Skin of body (tissue), 2 donors: ENCODE results near the gene DNM3. TPM values are rescaled to one million over a fixed set of nuclear protein-coding genes. Genes with fewer than 3 reads are reported as not detected.
A peak's percentile ranks its signal among the peaks of the same experiment; 100 is the strongest.

Experiments
- DNase-seq: peaks from one replicate; lab custom pipeline; 2025; lab: John Stamatoyannopoulos, UW
- total RNA-seq: library from RNA; depleted of rRNA; stranded (reverse); fragments of >200 nt; gene quantifications from one replicate; pipeline ENCODE4 v1.2.3, GENCODE V29; 2014

DNM3 gene
- total RNA-seq, 1 donor from 2014 or later = 5.2 TPM

GRCh38 chr1:172390301-172390682 is 549.0 kb downstream of the DNM3 start:
- DNase-seq = no peak

GRCh38 chr1:172390683-172391551 is 549.6 kb downstream of the DNM3 start:
- peak; percentile 56 for DNase-seq

DNA sequence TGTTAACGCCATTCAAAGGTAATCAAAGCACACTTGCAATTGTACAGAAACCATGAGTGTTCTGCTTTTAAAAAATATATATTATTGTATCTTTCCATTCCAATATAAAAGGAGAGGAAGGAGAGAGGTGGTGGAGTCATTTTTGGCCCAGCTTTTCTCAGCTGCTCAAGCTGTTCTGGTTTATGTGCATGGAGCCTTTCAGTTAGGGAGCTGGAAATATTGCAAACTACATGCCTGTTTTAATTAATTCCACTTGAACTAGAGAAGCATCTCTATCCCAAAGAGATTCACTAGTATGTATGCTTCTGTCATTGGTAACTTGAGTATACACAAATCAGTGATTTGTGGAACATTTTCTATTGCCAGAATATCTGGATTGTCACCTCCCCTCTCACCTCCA is 550.7 kb downstream of the DNM3 start:
- DNase-seq = peak; percentile 86

- no peak for DNase-seq
Measured at GRCh38 chr1:172393354-172393753, 552.1 kb downstream of the DNM3 start.

DNA sequence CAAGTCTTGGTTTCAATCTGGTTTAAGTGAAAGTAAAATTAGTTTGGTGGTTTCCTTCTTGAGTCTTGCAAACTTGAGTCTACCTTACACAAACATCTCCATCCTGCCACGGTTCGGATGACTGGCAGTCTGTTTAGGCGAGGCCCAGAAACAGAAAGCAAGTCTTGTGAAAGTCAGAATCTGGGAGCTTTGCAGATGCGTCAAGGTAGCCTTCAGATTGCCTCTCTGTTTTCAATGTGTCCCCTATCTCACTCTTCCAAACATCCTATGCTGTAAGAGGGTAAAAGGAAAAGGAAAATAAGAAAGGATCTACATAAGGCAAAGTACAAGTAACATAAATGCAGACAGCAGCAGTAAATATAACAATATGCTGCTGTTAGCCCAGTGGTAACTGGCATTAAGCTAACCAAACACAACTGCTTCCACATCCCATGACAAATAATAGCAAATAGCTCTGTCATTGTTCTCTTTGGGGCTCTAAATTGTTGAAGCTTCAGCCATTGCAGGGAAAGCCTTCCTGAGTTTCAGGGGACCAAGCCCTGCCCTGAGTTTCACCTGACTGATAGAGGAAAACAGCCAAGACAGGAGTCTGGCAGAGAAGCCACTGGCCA is 552.9 kb downstream of the DNM3 start:
- no peak for DNase-seq

DNA sequence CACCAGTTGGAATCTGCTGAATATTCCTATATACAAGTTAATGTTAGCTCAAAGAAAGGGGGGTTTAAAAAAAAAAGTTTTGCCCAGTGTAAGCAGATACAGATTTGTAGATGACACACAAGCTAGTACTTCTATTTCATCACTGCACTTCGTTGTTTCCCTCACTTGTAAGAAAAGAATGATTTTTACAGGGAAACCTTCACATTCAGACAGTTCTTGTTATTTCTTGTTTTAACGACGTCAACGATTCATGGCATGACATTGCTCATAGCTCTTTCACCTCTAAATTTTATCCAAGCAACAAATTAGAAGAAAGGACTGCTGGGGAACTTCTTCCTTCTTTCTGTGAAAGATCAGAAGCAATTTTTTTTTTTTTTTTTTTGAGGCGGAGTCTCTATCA is 553.5 kb downstream of the DNM3 start:
- no peak for DNase-seq

DNA sequence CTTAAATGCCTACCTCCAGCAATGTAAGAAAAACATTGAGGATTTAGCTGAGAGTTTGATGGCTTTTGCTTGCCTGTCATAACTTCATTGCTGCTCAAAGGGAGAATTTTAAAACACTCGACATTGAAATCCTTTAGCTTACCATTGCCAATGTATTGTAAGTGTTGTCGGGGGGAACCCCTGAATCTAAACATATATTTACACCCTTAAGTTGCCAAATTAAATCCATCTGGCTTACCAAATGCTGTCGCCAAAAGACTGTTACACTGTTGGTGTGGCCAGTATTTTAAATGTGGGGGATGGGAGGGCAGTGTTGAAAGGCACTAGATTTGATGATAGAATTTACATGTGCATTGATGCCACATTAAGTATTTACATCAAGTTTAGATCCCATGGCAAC is 554.3 kb downstream of the DNM3 start:
- DNase-seq = no peak

GRCh38 chr1:172397221-172397620 is 555.9 kb downstream of the DNM3 start:
- no peak for DNase-seq

DNA sequence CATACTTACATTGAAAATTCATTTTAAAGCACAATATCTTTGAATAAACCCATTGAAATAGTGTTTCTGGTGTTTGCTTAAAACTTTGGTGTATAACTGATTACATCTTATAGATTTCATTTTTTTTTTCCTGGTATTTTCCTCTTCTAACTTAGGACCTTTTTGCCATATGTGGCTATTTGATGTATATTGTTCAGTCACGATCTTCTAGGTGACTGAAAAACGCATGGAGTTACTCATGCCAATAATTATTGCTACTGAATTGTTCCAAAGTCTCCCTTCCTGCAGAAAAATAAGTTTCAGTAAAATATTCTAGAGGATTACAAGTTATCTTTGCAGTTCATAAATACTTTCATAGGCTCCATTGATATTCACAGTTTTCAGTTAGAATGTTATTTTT is 556.3 kb downstream of the DNM3 start:
- no peak for DNase-seq

DNA sequence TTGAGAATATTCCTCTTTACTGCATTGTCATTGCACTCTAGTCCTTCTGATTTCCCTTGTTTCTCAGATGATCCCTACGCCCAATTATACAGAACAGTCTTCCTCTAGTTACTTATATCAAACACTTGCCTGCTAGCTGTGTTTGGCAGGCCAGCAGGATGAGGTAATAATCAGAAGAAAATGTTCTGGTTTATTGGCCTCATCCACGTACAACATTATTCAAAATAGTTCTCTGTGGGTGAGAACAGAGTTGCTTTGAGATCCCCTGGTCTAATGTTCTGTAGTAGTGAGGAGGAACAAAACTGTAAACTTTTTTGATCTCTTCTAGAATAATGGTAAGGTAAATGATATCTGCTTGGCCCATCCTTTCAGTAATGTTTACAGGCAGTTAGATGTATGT is 556.9 kb downstream of the DNM3 start:
- DNase-seq = no peak

- peak; percentile 98 for DNase-seq
Measured at GRCh38 chr1:172398970-172399755, 557.9 kb downstream of the DNM3 start.

GRCh38 chr1:172399756-172400721 is 558.7 kb downstream of the DNM3 start:
- no peak for DNase-seq

DNA sequence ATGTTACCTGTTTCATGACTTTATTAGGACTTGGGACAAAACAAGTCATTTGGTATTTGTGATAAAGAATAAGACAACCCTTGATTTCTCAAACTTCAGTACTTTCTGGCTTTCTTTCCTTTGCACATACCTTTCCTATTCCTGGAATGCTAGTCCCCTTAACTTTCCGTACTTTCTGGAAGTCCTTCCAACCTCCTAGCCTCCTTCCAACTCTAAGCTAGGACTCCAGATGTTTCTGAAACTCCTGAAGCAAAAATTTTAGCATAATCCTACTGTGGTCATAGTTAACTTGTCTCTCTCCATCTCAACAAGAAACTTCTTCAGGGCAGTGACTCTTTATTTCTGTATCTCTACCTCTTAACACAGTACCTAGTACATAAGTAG is 559.4 kb downstream of the DNM3 start:
- peak; percentile 41 for DNase-seq

DNA sequence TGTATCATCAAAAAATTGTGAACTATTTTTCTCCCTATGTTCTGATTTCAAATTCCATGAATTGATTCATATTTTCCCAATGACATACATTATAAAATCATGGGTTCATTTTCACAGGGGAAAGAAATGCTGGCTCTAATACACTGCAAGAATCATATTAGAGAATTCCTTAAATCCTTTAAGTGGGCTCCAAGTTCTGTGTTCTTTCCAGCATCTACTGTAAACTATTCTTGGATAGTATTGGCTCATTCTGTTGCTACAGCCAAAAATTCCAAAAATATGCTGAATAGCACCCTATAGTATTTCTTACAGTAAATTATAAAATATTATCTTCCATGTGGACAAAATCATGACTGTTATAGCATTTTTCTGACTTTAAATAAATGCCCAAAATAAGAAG is 560.2 kb downstream of the DNM3 start:
- peak; percentile 88 for DNase-seq

DNA sequence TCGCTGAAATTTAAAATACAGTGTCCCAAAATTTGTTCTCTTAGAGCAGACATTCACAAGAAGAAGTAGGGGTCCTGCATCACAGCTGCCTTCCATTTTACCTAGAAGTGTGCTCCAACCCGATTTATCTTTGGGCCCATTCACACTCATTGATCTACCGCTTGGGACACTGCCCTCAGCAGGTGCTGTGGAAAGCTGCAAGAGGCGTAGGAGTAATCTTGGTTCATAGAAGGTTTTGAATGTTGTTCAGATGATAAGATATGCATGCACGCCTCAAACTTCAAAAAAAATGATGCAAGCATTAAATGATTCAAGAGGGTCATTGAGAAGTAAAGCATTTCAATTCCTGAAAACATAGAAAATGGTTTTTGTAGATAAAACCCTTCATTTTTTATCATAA is 560.6 kb downstream of the DNM3 start:
- no peak for DNase-seq

DNA sequence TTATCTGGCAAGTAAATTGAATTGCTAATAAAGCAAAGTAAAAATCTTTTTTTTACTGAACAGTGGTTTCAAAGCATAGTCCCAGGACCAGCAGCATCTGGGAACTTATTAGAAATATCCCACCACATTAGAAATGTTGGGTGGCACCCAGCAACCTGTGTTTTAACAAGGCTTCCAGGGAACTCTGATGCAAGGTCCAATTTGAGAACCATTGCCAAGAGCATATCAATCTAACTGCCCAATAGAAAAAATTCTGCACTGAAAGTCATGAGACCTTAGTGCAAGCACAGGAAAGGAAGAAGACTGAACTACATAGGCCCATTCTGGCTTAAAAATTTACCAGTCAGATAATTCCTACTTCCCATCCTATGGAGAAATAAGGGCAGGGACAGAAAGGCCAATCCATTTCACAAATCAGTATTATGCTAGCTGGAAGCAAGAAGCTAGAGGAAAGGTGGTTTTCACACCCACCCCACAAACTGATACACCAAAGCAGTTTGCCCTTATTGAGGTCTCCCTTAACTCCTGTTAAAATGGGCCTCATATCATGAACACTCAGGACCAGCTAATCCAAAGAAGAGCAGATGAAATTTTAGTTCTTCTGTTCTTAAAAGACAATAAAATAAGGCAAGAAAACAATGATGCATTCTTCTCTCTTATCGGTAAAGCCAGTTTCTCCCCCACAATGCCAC is 561.7 kb downstream of the DNM3 start:
- no peak for DNase-seq

GRCh38 chr1:172404121-172404520 is 562.8 kb downstream of the DNM3 start:
- DNase-seq = peak; percentile 77

- DNase-seq = no peak
Measured at GRCh38 chr1:172405912-172406311, 564.6 kb downstream of the DNM3 start.

GRCh38 chr1:172406968-172407367 is 565.7 kb downstream of the DNM3 start:
- no peak for DNase-seq

DNA sequence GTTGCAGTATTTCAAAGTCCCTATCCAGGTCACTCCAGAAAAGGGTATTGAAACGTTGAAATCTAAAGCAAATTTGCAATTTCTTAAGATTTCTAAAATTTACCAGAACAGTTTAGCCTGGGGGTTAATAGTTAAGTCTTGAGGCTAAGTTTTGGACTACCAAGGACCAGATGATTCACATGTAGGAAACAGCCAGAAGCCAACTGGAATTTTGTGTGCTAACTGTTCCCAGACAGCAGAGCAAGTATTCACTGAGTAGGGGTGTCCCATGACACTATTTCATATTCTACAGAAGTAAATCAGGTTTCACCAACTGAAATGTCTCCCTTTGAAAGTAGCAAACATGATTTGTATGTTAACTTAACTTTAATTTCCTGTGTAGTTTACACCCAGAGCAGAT is 567.7 kb downstream of the DNM3 start:
- peak; percentile 33 for DNase-seq

- no peak for DNase-seq
Measured at GRCh38 chr1:172410027-172410426, 568.7 kb downstream of the DNM3 start.
